ENCODE results near the gene RASGRP4. TPM values are rescaled to one million over a fixed set of nuclear protein-coding genes. Genes with fewer than 3 reads are reported as not detected.
"Not testable (repeated sequence)": the region's sequence is repeated elsewhere in the genome, so short reads cannot be mapped to it uniquely, and the experiment has no call there.

RASGRP4 gene
- total RNA-seq, 1 donor from 2014 or later, result not detected

DNA sequence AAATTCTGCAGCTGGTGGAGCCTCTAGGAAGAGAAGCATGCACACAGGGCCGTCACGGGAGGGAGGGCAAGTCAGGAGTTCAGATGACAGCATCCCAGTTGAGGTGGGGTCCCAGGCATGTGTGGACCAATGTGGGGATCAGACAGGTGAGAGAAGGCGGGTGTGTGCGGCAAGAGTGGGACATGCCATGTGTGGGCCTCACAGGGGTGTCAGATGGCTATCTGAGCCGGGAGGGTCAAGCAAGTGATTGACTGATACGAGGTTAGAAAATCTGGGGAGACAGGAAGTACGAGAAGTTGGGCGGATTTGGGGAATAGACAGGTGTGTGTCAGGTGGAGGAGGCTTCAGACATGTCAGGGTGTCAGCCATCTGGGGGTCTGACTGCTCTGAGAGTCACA, 8.9 kb downstream of the RASGRP4 start:
- DNase-seq (ENCODE audit: low read depth in 2 of 2), result no peak

DNA sequence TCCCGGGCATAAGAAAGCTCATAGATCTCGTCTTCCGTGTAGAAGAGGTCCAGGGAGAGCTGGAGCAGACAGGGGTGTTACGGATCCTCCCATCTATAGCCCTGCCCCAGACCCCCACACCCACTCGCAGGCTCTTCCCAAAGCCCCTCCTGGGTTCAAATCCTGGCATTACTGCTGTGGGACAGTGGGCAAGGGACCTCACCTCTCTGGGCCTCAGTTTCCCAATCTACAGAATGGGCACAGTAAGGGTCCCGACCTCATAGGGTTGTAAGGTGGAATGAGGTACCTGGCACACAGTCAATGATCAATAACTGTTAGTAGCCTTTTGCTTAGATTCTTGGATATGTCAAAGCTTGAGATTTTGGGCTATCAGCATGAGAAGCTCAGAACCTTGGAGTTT, 12.6 kb downstream of the RASGRP4 start:
- DNase-seq (ENCODE audit: low read depth in 2 of 2), result no peak

DNA sequence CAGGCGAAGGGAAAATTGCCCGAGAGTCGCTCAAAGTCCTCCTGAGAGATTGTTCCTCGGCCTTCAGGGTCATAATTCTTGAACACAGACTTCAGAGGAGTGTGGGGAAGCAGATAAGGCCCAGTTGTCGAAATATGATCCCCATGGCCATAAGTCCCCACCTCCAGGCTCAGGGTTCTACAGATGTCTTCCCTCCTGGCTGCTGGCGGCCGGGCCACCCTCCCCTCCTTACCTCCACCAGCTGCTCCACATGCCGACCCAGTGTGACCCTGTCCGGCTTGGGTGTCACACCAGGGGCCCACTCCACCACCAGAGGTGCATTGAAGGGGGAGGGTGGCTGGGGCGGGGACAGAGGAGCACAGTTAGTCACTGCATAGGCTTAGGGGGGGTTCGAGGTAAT, 13.1 kb downstream of the RASGRP4 start:
- DNase-seq (ENCODE audit: low read depth in 2 of 2), result no peak

GRCh38 chr19:38412491-38412890, 13.5 kb downstream of the RASGRP4 start:
- no peak for DNase-seq (ENCODE audit: low read depth in 2 of 2)

- not testable (repeated sequence) for DNase-seq (ENCODE audit: low read depth in 2 of 2)
Observed at GRCh38 chr19:38411898-38412297, 14.1 kb downstream of the RASGRP4 start.

DNA sequence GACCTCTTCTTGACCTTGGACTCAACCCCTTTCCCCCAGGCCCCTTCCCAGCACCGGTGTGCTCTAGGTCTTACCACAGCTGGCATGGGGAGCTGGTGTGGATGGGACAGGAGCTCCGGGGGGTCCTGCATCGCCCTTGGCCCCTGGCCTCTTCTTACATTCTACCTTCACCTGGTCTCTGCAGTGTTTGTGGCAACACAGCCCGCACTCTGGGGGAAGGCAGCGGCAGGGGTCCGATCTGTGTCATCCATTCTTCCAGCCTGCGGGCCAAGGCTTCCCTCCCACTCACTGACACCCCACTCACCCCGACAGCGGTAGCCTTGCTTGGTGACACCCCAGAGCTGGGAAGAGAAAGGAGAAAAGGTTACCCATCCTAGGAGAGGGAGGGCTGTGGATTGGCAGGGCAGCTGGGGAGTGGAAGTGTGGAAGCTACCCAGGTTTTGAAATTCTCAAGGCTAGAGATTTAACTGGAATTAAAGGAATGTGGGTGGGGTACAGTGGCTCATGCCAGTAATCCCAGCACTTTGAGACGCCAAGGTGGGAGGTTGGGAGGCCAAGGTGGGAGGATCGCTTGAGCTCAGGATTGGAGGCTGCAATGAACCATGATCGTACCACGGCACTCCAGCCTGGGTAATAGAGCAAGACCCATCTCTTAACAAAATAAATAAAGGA, 14.8 kb downstream of the RASGRP4 start:
- no peak for DNase-seq (ENCODE audit: low read depth in 2 of 2)

GRCh38 chr19:38410407-38410806, 15.6 kb downstream of the RASGRP4 start:
- not testable (repeated sequence) for DNase-seq (ENCODE audit: low read depth in 2 of 2)

GRCh38 chr19:38409631-38410133, 16.3 kb downstream of the RASGRP4 start:
- DNase-seq (ENCODE audit: low read depth in 2 of 2), result no peak

- DNase-seq (ENCODE audit: low read depth in 2 of 2), result no peak
Observed at GRCh38 chr19:38405276-38405675, 20.7 kb downstream of the RASGRP4 start.

- no peak for DNase-seq (ENCODE audit: low read depth in 2 of 2)
Observed at GRCh38 chr19:38404858-38405257, 21.2 kb downstream of the RASGRP4 start.

- DNase-seq (ENCODE audit: low read depth in 2 of 2), result peak; percentile 88 to 98
Observed at GRCh38 chr19:38402967-38403674, 22.9 kb downstream of the RASGRP4 start, which contains the start of gene FAM98C. Gene FAM98C (plus strand): TSS chr19:38403093. CDS start chr19:38403154, 61 bp downstream.

DNA sequence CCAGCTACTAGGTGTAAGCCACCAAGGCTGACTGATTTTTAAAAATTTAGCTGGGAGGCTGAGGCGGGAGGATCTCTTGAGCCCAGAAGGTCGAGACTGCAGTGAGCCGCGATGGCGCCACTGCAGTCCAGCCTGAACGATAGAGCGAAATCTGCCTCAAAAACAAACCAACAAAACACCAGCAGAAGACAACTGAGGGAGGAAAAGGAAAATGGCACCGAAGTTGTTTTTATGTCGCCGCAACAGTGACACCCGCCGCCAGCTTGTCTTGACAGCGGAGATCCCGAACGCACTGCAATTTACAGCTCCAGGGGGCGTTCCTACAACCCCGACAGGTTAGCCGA, 23.4 kb downstream of the RASGRP4 start:
- no peak for DNase-seq (ENCODE audit: low read depth in 2 of 2)

- peak in 1 of 2 donors; percentile 58 for DNase-seq (ENCODE audit: low read depth in 2 of 2)
Observed at GRCh38 chr19:38401148-38401547, 24.9 kb downstream of the RASGRP4 start.

GRCh38 chr19:38400361-38400760, 25.7 kb downstream of the RASGRP4 start:
- DNase-seq (ENCODE audit: low read depth in 2 of 2), result no peak

DNA sequence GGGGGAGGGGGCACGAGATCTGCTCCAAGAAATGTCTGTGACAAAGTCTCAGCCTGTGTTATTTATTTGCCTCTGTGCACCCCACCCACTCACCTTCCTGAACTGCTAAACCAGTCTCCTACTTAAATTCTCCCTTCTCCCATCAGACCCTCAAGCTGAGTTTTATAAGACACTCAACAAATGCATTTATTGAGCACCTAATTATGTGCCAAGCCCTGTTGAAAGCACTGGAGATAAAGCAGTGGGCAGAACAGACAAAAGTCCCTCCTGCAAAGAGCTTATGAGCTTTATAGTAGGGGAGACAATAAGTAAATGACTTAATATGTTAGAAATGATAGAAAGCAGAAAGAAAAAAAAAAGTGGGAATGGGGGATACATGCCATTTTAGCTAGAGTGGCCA, 26.5 kb downstream of the RASGRP4 start:
- DNase-seq (ENCODE audit: low read depth in 2 of 2), result no peak

DNA sequence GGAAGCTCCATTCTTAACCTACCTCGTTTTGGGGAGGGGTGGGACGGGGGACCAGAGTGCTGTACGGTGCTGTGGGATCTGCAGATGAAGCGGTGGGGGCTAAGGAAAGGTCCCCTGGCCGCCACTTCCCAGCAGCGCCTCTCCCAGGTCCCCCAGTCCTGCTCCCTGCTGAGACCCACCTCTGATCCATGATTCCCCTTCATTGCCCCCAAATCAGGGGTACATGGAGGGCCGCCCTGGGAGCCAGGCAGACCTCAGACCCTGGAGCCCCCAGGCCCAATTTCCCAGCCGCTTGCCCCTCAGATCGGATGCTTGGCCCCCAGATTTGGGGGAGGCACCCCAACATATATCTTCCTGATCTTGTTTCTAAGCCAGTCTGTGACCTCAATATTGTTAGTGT, 26.9 kb downstream of the RASGRP4 start:
- DNase-seq (ENCODE audit: low read depth in 2 of 2), result no peak

GRCh38 chr19:38395381-38396114, 30.5 kb downstream of the RASGRP4 start:
- no peak for DNase-seq (ENCODE audit: low read depth in 2 of 2)

DNA sequence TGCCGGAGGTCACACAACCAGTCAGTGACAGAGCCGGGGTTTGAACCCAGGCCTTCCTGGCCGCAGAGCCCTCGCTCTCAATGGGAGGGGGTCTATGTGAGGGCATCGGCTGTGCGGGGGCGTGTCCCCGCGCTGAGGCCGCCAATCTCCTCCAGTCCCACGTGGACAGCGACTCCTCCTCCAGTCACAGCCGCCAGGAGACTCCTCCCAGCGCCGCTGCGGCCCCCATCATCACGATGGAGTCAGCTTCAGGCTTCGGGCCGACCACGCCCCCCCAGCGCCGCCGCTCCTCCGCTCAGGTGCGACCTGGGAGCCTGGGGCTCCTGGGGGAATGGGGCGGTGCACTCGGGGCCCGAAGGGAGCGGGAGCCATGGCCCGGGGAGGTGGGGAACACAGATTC, 31.5 kb downstream of the RASGRP4 start:
- DNase-seq (ENCODE audit: low read depth in 2 of 2), result peak in 1 of 2 donors; percentile 53

DNA sequence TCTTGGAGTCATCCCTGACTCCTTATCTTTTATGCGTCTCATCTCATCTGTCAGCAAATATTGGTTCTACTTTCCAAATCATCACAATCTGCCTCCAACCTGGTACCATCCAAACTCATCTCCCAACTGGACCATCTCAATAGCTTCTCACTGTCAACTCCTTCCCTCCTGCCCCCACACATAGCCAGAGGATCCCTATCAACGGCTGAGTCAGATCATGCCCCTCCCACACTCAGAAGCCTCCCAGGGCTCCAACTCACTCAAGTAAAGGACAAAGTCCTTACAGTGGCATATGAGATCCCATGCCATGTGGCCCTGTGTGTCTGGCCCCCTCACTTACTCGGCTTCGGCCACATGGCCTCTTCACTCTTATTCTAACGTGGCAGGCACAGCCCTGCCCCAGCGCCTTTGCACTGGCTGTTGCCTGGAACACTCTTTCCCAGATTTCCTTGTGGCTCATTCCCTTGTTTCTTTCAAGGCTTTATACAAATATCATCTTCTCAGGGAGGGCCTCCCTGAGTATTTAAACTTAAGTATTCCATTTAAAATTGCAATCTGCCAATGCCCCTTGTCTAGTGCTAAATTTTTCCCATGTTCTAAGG, 33.2 kb downstream of the RASGRP4 start:
- no peak for DNase-seq (ENCODE audit: low read depth in 2 of 2)

GRCh38 chr19:38391911-38392464, 34.0 kb downstream of the RASGRP4 start:
- DNase-seq (ENCODE audit: low read depth in 2 of 2), result no peak
